ENCODE data around the gene HNMT. TPM values are rescaled to one million over a fixed set of nuclear protein-coding genes. Genes with fewer than 3 reads are reported as not detected.

Gene HNMT
- total and polyA plus RNA-seq, 2 of the 13 experiments (the other 11 are each of a cell fraction or from before 2014, with no cell fraction given): 279 to 309 TPM

- TF ChIP-seq, protein P1, sequence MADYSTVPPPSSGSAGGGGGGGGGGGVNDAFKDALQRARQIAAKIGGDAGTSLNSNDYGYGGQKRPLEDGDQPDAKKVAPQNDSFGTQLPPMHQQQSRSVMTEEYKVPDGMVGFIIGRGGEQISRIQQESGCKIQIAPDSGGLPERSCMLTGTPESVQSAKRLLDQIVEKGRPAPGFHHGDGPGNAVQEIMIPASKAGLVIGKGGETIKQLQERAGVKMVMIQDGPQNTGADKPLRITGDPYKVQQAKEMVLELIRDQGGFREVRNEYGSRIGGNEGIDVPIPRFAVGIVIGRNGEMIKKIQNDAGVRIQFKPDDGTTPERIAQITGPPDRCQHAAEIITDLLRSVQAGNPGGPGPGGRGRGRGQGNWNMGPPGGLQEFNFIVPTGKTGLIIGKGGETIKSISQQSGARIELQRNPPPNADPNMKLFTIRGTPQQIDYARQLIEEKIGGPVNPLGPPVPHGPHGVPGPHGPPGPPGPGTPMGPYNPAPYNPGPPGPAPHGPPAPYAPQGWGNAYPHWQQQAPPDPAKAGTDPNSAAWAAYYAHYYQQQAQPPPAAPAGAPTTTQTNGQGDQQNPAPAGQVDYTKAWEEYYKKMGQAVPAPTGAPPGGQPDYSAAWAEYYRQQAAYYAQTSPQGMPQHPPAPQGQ (CRISPR knock-in tag; IDR thresholded peaks at IDR 0.05; ENCODE audit: borderline replicate concordance): peak; percentile 87; the same call in 1 of the 2 replicates
- TF ChIP-seq TCF7L2 (IDR thresholded peaks at IDR 0.05; ENCODE audit: low read depth, low read length) (no peak), SPEN (CRISPR knock-in tag; IDR thresholded peaks at IDR 0.05; ENCODE audit: low read depth) (peak; percentile 67; the same call in 1 of the 2 replicates), SAFB2 (CRISPR knock-in tag; IDR thresholded peaks at IDR 0.05; ENCODE audit: borderline replicate concordance, low read depth) (peak; percentile 80; the same call in 1 of the 2 replicates), ZNF20 (CRISPR knock-in tag; IDR thresholded peaks at IDR 0.05) (no peak), ZMYM4 (CRISPR knock-in tag; IDR thresholded peaks at IDR 0.05) (peak; percentile 29; the same call in 1 of the 2 replicates), GFI1 (CRISPR knock-in tag; IDR thresholded peaks at IDR 0.05; ENCODE audit: borderline replicate concordance) (no peak), ZZZ3 (CRISPR knock-in tag; IDR thresholded peaks at IDR 0.05; ENCODE audit: borderline replicate concordance) (no peak), ZNF382 (CRISPR knock-in tag; IDR thresholded peaks at IDR 0.05; ENCODE audit: borderline replicate concordance) (no peak), ZNF143 (CRISPR knock-in tag; IDR thresholded peaks at IDR 0.05) (no peak), CBX1 (IDR thresholded peaks at IDR 0.05; ENCODE audit: low read depth) (no peak), HNF4G (IDR thresholded peaks at IDR 0.05; ENCODE audit: borderline replicate concordance, low read depth, low read length) (no peak), HNF4G (CRISPR knock-in tag; IDR thresholded peaks at IDR 0.05; ENCODE audit: borderline replicate concordance, low read depth) (0 out of 2 replicates have a peak, but pooled peaks have one; percentile 6), ADNP (CRISPR knock-in tag; IDR thresholded peaks at IDR 0.05) (no peak), AGO1 (IDR thresholded peaks at IDR 0.05; ENCODE audit: low read depth, low read length, poor library complexity, severe bottlenecking) (no peak), ZBTB14 (CRISPR knock-in tag; IDR thresholded peaks at IDR 0.05) (no peak), ZNF577 (CRISPR knock-in tag; IDR thresholded peaks at IDR 0.05; ENCODE audit: borderline replicate concordance, low read depth) (no peak), ZNF530 (CRISPR knock-in tag; IDR thresholded peaks at IDR 0.05; ENCODE audit: low read depth) (no peak), ZNF3 (CRISPR knock-in tag; IDR thresholded peaks at IDR 0.05) (no peak)
- TF ChIP-seq, protein P2, sequence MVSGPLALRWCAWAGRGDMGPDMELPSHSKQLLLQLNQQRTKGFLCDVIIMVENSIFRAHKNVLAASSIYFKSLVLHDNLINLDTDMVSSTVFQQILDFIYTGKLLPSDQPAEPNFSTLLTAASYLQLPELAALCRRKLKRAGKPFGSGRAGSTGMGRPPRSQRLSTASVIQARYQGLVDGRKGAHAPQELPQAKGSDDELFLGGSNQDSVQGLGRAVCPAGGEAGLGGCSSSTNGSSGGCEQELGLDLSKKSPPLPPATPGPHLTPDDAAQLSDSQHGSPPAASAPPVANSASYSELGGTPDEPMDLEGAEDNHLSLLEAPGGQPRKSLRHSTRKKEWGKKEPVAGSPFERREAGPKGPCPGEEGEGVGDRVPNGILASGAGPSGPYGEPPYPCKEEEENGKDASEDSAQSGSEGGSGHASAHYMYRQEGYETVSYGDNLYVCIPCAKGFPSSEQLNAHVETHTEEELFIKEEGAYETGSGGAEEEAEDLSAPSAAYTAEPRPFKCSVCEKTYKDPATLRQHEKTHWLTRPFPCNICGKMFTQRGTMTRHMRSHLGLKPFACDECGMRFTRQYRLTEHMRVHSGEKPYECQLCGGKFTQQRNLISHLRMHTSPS (CRISPR knock-in tag; IDR thresholded peaks at IDR 0.05; ENCODE audit: low read depth): no peak
- TF ChIP-seq, protein P3, sequence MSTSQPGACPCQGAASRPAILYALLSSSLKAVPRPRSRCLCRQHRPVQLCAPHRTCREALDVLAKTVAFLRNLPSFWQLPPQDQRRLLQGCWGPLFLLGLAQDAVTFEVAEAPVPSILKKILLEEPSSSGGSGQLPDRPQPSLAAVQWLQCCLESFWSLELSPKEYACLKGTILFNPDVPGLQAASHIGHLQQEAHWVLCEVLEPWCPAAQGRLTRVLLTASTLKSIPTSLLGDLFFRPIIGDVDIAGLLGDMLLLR (CRISPR knock-in tag; IDR thresholded peaks at IDR 0.05): no peak
- TF ChIP-seq, protein P4, sequence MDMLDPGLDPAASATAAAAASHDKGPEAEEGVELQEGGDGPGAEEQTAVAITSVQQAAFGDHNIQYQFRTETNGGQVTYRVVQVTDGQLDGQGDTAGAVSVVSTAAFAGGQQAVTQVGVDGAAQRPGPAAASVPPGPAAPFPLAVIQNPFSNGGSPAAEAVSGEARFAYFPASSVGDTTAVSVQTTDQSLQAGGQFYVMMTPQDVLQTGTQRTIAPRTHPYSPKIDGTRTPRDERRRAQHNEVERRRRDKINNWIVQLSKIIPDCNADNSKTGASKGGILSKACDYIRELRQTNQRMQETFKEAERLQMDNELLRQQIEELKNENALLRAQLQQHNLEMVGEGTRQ (IDR thresholded peaks at IDR 0.05; ENCODE audit: low read depth, low read length): no peak
- TF ChIP-seq, protein P4 (CRISPR knock-in tag; IDR thresholded peaks at IDR 0.05; ENCODE audit: borderline replicate concordance): no peak
Observed at GRCh38 chr2:137992039-137992646, 27.9 kb downstream of the HNMT start (continued).

Data from HepG2 (cell line).